Gastroesophageal sphincter (tissue), 3 donors: Measurements from ENCODE around the gene TTLL3.

ENCODE experiments used
- CTCF ChIP-seq, 4 experiments: fragments of 200-600 bp in 2 of 4; fragments of 450-650 bp in 2 of 4; sonication (generic) in 1 of 4; IDR thresholded peaks; one replicate each; pipeline ENCODE4 v1.5.1; 2017 to 2019; ENCODE audit warnings: antibody characterized with exemption in 4 of 4, mild to moderate bottlenecking in 2 of 4, moderate library complexity in 2 of 4
- POLR2AphosphoS5 ChIP-seq: sonication (generic); formaldehyde crosslinking; IDR thresholded peaks from one replicate; pipeline ENCODE4 v1.6.1; 2017; ENCODE audit warnings: antibody characterized with exemption

GRCh38 chr3:9833078-9833477 lies 23.0 kb downstream of the TTLL3 start:
- TF ChIP-seq CTCF (IDR thresholded peaks at IDR 0.05) (no peak), POLR2AphosphoS5 (no peak)
